Measurements from ENCODE around the gene ANKRD45.
"Not testable (repeated sequence)": the region's sequence is repeated elsewhere in the genome, so short reads cannot be mapped to it uniquely, and the experiment has no call there.

ANKRD45 gene

DNA sequence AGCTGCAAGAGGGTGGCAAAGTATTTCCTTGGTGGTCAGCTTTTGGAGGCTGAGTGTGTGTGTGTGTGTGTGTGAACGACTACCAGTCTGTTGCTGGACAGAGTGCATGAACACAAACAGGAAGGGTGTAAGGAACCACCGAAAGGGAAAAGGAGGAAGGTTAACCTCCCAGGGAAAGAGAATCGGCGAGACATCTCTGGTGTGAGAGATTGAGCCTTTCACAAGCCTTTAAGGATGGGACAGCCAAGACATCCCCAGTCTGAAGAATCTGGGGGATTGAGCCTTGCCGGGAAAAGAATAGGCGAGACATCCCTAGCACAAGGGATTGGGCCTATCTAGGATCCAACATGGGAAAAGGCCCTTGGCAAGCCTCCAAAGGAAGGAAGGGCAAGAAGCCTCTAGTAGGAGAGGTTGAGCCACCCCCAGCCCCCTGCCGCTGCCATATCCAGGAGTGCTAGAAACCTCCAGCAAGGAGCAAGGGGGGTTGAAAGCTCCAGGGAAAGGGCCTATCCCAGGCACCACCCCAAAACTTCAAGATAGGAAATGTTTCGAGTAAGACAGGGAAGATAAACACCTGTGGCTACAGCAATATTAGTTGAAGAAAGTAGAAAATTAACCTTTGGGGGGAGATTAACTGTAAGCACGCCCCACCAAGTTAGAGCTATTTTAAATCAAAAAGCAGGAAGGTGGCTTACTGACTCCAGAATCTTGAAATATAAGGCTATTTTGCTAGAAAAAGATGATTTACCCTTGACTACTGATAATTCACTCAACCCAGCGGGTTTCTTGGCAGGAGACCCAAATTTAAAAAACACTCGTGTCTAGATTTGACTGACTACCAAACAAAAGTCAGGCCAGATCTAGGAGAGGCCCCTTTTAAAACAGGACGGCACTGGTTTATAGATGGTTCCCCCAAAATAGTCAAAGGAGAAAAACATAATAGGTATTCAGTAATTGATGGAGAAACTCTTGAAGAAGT, 31.3 kb downstream of the ANKRD45 start:
- TF ChIP-seq CTCF (IDR thresholded peaks at IDR 0.05; ENCODE audit: insufficient read depth, low read length, poor library complexity, severe bottlenecking), result no peak
- DNase-seq (ENCODE audit: extremely low read depth, insufficient read length), result no peak
- H3K4me3 ChIP-seq (replicated peaks; ENCODE audit: low read depth, low read length), result no peak overlapping the region
- no peaks in the 10 kb centered on the region for H3K36me3 ChIP-seq (ENCODE audit: control insufficient read depth, insufficient read depth, low read length)
- no peaks in the 10 kb centered on the region for H3K27me3 ChIP-seq (replicated peaks; ENCODE audit: control insufficient read depth, insufficient read depth, low read length)

- not testable (repeated sequence) for H3K4me3 ChIP-seq (replicated peaks; ENCODE audit: low read depth, low read length); H3K36me3 ChIP-seq (ENCODE audit: control insufficient read depth, insufficient read depth, low read length); H3K27me3 ChIP-seq (replicated peaks; ENCODE audit: control insufficient read depth, insufficient read depth, low read length); DNase-seq (ENCODE audit: extremely low read depth, insufficient read length)
These were observed 32.2 kb downstream of the ANKRD45 start for GRCh38 chr1:173637236-173638042.

GRCh38 chr1:173635116-173635515, 34.5 kb downstream of the ANKRD45 start, which contains the start of gene TEX50:
Gene TEX50 (plus strand): TSS chr1:173635338. CDS start chr1:173635522, 184 bp downstream.
- H3K27me3 ChIP-seq (replicated peaks; ENCODE audit: control insufficient read depth, insufficient read depth, low read length), result no peaks in the 10 kb centered on the region
- H3K4me3 ChIP-seq (replicated peaks; ENCODE audit: low read depth, low read length), result no peak within 1 kb of the TSS
- no peak for DNase-seq (ENCODE audit: extremely low read depth, insufficient read length)
- H3K36me3 ChIP-seq (ENCODE audit: control insufficient read depth, insufficient read depth, low read length), result no peaks in the 10 kb centered on the region
- no peak for TF ChIP-seq CTCF (IDR thresholded peaks at IDR 0.05; ENCODE audit: insufficient read depth, low read length, poor library complexity, severe bottlenecking)

DNA sequence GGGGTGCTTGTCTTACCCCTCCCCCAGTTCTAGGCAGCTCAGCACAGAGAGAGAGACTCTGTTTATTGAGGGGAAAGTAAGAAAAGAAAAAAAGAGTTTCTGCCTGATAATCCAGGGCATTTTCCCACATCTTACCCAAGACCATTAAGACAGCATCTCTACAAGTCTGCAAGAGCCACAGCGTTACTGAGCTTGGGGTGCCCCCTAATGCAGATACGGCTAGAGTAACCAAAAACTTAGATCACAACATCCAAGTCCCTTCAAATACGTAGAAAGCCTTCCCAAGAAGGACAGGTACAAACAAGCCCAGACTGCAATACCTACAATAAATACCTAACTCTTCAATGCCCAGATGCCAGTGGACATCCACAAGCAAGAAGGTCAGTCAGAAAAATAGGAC, 40.8 kb downstream of the ANKRD45 start:
- no peaks in the 10 kb centered on the region for H3K36me3 ChIP-seq (ENCODE audit: control insufficient read depth, insufficient read depth, low read length)
- TF ChIP-seq CTCF (IDR thresholded peaks at IDR 0.05; ENCODE audit: insufficient read depth, low read length, poor library complexity, severe bottlenecking), result no peak
- DNase-seq (ENCODE audit: extremely low read depth, insufficient read length), result no peak
- H3K4me3 ChIP-seq (replicated peaks; ENCODE audit: low read depth, low read length), result no peak overlapping the region
- no peaks in the 10 kb centered on the region; the same call in 1 of the 2 replicates for H3K27me3 ChIP-seq (replicated peaks; ENCODE audit: control insufficient read depth, insufficient read depth, low read length)

DNA sequence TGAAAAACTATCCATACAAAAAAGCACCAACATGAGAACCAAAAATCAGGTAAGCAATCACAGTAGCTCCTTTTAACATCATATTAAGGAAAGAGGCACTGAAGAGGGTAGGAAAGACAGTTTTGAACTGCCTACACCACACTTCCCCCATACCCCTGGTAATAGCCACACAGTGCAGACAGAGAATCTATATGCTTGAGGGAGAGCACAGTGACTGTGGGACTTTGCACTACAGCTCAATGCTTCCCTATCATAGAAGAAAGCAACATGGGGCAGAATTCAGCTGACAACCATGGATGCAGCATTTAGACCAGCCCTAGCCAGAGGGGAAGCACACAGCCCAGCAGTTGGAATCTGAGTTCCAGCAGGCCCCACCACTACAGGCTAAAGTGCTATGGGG, 42.4 kb downstream of the ANKRD45 start:
- Histone ChIP-seq H3K27me3 (replicated peaks; ENCODE audit: control insufficient read depth, insufficient read depth, low read length) (no peaks in the 10 kb centered on the region; the same call in 1 of the 2 replicates), H3K4me3 (replicated peaks; ENCODE audit: low read depth, low read length) (no peak overlapping the region), H3K36me3 (ENCODE audit: control insufficient read depth, insufficient read depth, low read length) (no peaks in the 10 kb centered on the region)
- DNase-seq (ENCODE audit: extremely low read depth, insufficient read length), result no peak
- no peak for TF ChIP-seq CTCF (IDR thresholded peaks at IDR 0.05; ENCODE audit: insufficient read depth, low read length, poor library complexity, severe bottlenecking)

DNA sequence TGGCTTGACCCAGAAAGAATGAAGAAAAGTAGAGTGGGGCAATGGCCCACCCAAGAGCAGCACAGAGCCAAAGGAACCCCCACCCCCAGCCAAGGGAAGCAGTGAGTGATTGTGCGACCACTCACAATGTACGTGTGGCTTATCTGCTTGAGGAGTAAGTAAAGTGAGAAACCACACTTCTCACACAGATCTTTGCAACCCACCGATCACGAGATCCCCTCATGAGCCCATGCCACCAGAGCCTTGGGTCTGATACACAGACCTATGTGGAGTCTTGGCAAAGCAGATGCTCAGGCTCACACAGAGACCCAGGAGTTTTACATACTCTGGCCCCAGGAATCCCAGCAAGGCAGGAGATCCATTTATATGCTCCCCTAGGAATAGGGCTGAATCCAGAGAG, 52.8 kb downstream of the ANKRD45 start:
- H3K27me3 ChIP-seq (replicated peaks; ENCODE audit: control insufficient read depth, insufficient read depth, low read length), result no peaks in the 10 kb centered on the region
- no peak for DNase-seq (ENCODE audit: extremely low read depth, insufficient read length)
- H3K36me3 ChIP-seq (ENCODE audit: control insufficient read depth, insufficient read depth, low read length), result no peaks in the 10 kb centered on the region
- H3K4me3 ChIP-seq (replicated peaks; ENCODE audit: low read depth, low read length), result no peak overlapping the region
- TF ChIP-seq CTCF (IDR thresholded peaks at IDR 0.05; ENCODE audit: insufficient read depth, low read length, poor library complexity, severe bottlenecking), result no peak

DNA sequence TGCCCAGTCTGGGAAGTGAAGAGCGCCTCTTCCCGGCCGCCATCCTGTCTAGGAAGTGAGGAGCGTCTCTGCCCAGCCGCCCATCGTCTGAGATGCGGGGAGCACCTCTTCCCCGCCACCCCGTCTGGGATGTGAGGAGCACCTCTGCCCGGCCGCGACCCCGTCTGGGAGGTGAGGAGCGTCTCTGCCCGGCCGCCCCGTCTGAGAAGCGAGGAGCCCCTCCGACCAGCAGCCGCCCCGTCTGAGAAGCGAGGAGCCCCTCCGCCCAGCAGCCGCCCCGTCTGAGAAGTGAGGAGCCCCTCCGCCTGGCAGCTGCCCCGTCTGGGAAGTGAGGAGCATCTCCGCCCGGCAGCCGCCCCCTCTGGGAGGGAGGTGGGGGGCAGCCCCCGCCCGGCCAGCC, 56.6 kb downstream of the ANKRD45 start:
- not testable (repeated sequence) for DNase-seq (ENCODE audit: extremely low read depth, insufficient read length); H3K36me3 ChIP-seq (ENCODE audit: control insufficient read depth, insufficient read depth, low read length); H3K27me3 ChIP-seq (replicated peaks; ENCODE audit: control insufficient read depth, insufficient read depth, low read length); H3K4me3 ChIP-seq (replicated peaks; ENCODE audit: low read depth, low read length)
